Heart right ventricle (tissue), 16 donors: ENCODE results near the gene HSPB9. TPM values are rescaled to one million over a fixed set of nuclear protein-coding genes. Genes with fewer than 3 reads are reported as not detected.
A peak's percentile ranks its signal among the peaks of the same experiment; 100 is the strongest.

ENCODE experiments used
- ATAC-seq, 8 donors: fragments of 200-7000 bp; cut with Tn5 transposase; one replicate each; pipeline ENCODE4 v1.9.1; 2020; ENCODE audit warnings: mild to moderate bottlenecking in 8 of 8, moderate library complexity in 8 of 8, moderate number of reproducible peaks in 1 of 8
- DNase-seq, 2 donors: peaks; one replicate each; pipeline ENCODE4 v3.0.0-alpha.2; 2020
- H3K27ac ChIP-seq, 10 donors: fragments of 200-600 bp; sonication (generic) in 2 of 10; one replicate each; pipeline versions ENCODE4 v1.5.0 to v1.8.0; 2020 to 2022; ENCODE audit warnings: mild to moderate bottlenecking in 3 of 10
- H3K27me3 ChIP-seq, 7 donors: fragments of 200-600 bp; one replicate each; pipeline ENCODE4 v1.8.0; 2021 to 2022; ENCODE audit warnings: mild to moderate bottlenecking in 2 of 7
- H3K36me3 ChIP-seq, 9 donors: fragments of 200-600 bp; sonication (generic) in 1 of 9; one replicate each; pipeline versions ENCODE4 v1.5.0 to v1.8.0; 2020 to 2022; ENCODE audit warnings: mild to moderate bottlenecking in 2 of 9
- H3K4me1 ChIP-seq, 9 donors: fragments of 200-600 bp; sonication (generic) in 1 of 9; one replicate each; pipeline versions ENCODE4 v1.5.0 to v1.8.0; 2020 to 2022; ENCODE audit warnings: mild to moderate bottlenecking in 4 of 9
- H3K4me3 ChIP-seq, 10 donors: fragments of 200-600 bp; sonication (generic) in 2 of 10; one replicate each; pipeline versions ENCODE4 v1.5.0 to v1.8.0; 2020 to 2022; ENCODE audit warnings: mild to moderate bottlenecking in 7 of 10, moderate library complexity in 2 of 10
- H3K9me3 ChIP-seq, 11 donors: fragments of 200-600 bp in 10 of 11; sonication (generic) in 2 of 11; one replicate each; pipeline versions ENCODE4 v1.5.0 to v1.8.0; 2013 to 2022; ENCODE audit warnings: mild to moderate bottlenecking in 2 of 11, control low read depth in 1 of 11, moderate library complexity in 1 of 11
- WGBS, 2 donors: extraction: QIAGEN DNeasy Blood & Tissue Kit; methylation state at CpG; one replicate each; pipeline ENCODE4 v1.1.7; 2013; ENCODE audit warnings: inconsistent platforms in 1 of 2; 5-methylcytosine and 5-hydroxymethylcytosine counted together
- intact Hi-C, 10 donors: fragments of 100-400 bp; cut with DNase I; formaldehyde crosslinking; loops; one replicate each; pipeline versions ENCODE4 v1.11.1 to v1.14.2; 2022
- polyA plus RNA-seq, 2 donors: library from polyadenylated mRNA; stranded (reverse); fragments of 200-250 nt; gene quantifications; one replicate each; pipeline ENCODE4 v1.2.3, GENCODE V29; 2013
- total RNA-seq, 10 donors: library from RNA; stranded (reverse); fragmentation: NEBNext Ultra II Directional in 3 of 10; extraction: Animal tissue kit (Norgen Biotek cat#: 25700) in 3 of 10; gene quantifications; one replicate each; pipeline versions ENCODE4 v1.2.1 to v1.2.4, GENCODE V29; 2021 to 2023
- TF ChIP-seq, protein P1 (sequence below), 9 donors: fragments of 200-600 bp; sonication (generic) in 2 of 9; IDR thresholded peaks; one replicate each; pipeline versions ENCODE4 v1.5.0 to v1.8.0; 2021 to 2022; ENCODE audit warnings: antibody characterized with exemption in 9 of 9, mild to moderate bottlenecking in 5 of 9, moderate library complexity in 1 of 9
- donor health status: Arrhythmogenic right ventricular cardiomyopathy.
- donor health status: ischemic (EF 13 %, LVEDD 7.1; RV severe dilation, severe dysfunction).
- donor health status: healthy with polysubstance abuse.
- donor health status: DM: no; HTN: yes; CAD: no.
- donor health status: DM: no; HTN: no; CAD: no.
- donor health status: ischemic (EF 25% LVEDD 6.9; RV normal size, moderate dysfunction).
- donor health status: ischemic (EF 25% LVEDD 5.7; RV mildly dilated, moderate dysfunction).
- donor health status: healthy.
- donor health status: DM: yes; HTN: yes; CAD: no.
- donor health status: Ischemic cardiomyopathy.
- donor health status: ischemic (EF 35%, LVEDD 5.7; RV mildly dilated, moderate dysfunction).
- donor health status: nonischemic (EF 11% LVEDD 7.7; RV severe dilation, severe dysfunction).
- donor health status: DM: yes; HTN: yes; CAD: no.
- donor health status: PGD.
- donor health status: ischemic (EF 29% LVEDD 5.4; RV normal size, mild dysfunction).
- donor health status: nonischemic (EF 23%, LVEDD 6.1; RV moderate dilation, normal function).

The HSPB9 gene
- total and polyA plus RNA-seq, 12 donors, result 0.01 to 0.29 (median 0.23) TPM; not detected in 9

DNA sequence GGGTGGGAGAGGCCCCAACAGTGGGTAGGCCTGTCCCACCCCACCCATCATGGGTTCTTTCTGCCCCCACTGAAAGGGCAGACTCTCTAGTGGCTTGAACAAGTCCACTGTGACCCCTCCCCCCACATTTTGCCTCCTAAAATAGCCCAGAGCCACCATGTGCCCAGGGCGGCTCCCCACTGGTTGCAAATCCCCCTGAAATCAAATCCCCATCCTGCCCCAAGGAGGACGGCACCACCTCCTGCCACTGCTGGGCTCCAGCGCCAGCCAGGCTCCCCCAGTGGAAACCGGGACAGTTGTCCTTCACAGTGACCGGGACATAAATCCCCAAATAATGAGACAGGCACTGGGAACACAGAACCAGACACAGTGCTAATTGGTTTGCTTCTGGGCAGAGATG lies 44.8 kb upstream of the HSPB9 start:
- H3K27me3 ChIP-seq, result peaks cover 0 to 16% (median 12%) of the 10 kb centered on the region in 7 donors
- H3K4me1 ChIP-seq, result peaks cover 0 to 2% (median 0%) of the 10 kb centered on the region in 9 donors
- H3K4me3 ChIP-seq, result no peak overlapping the region
- no peaks in the 10 kb centered on the region for H3K9me3 ChIP-seq
- H3K36me3 ChIP-seq, result no peaks in the 10 kb centered on the region
- WGBS, 2 donors, result 82 to 86% methylated on average over 5 of the region's 5 CpGs
- intact Hi-C loops, result no loop called here
- H3K27ac ChIP-seq, result no peak overlapping the region
- ATAC-seq (no peak), DNase-seq (no peak)
- TF ChIP-seq, protein P1, sequence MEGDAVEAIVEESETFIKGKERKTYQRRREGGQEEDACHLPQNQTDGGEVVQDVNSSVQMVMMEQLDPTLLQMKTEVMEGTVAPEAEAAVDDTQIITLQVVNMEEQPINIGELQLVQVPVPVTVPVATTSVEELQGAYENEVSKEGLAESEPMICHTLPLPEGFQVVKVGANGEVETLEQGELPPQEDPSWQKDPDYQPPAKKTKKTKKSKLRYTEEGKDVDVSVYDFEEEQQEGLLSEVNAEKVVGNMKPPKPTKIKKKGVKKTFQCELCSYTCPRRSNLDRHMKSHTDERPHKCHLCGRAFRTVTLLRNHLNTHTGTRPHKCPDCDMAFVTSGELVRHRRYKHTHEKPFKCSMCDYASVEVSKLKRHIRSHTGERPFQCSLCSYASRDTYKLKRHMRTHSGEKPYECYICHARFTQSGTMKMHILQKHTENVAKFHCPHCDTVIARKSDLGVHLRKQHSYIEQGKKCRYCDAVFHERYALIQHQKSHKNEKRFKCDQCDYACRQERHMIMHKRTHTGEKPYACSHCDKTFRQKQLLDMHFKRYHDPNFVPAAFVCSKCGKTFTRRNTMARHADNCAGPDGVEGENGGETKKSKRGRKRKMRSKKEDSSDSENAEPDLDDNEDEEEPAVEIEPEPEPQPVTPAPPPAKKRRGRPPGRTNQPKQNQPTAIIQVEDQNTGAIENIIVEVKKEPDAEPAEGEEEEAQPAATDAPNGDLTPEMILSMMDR (IDR thresholded peaks at IDR 0.05), result no peak

DNA sequence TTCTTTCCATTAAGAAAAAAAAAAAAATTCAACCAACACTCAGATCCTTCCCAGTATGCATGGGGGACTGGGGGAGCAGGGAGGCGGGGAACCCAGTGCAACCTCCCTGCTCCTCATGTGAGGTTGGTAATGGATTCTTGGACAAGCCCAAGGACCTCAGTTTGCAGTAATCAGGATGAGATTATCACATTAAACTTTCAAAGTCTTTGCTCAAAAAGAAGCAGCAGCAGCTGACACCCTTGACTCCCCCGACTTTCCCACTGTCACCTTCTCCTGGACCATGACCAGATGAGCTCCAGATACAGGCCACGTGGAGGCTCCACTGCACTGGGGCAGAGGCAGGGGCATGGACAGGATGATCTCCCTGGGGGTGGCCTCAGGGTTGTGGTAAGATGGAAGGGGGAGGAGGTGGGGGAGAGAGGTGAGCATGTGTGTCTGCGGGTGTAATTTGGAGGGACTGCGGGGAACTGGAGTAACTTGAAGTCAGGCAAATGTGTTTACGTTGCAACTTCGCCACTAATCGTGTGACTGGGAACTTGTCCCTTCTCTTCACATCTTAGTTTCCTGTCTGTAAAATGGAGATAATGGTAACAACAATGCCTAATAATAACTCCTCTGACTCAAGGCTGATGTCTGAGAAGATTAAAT lies 44.1 kb upstream of the HSPB9 start:
- ATAC-seq (no peak), DNase-seq (no peak)
- Histone ChIP-seq H3K27me3 (peaks cover 0 to 10% (median 5%) of the 10 kb centered on the region in 7 donors), H3K27ac (no peak overlapping the region), H3K4me1 (no peaks in the 10 kb centered on the region), H3K36me3 (no peaks in the 10 kb centered on the region), H3K9me3 (no peaks in the 10 kb centered on the region), H3K4me3 (no peak overlapping the region)
- TF ChIP-seq, protein P1 (IDR thresholded peaks at IDR 0.05), result no peak
- intact Hi-C loops, result no loop called here
- WGBS, 2 donors, result 49 to 50% methylated on average over 8 of the region's 8 CpGs

DNA sequence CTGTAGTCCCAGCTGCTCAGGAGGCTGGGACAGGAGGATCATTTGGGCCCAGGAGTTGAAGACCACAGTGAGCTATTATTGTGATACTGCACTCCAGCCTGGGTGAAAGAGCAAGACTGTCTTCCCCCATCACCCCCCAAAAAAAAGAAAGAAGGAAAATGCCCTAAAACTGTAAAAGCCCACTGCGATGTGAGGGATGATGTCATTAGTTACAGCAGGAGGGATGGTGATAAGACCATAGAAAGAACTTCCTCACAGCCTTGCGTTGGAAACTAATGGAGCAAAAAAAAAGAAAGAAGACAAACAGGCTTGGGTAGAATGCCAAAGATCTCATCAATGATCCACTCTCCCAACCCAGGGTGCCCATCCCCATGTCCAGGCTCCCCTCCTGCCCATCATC lies 43.1 kb upstream of the HSPB9 start:
- TF ChIP-seq, protein P1 (IDR thresholded peaks at IDR 0.05), result no peak
- ATAC-seq, result no peak
- H3K36me3 ChIP-seq, result no peaks in the 10 kb centered on the region
- H3K9me3 ChIP-seq, result no peaks in the 10 kb centered on the region
- 47 to 66% methylated on average over 2 of the region's 2 CpGs for WGBS, 2 donors
- H3K4me1 ChIP-seq, result no peaks in the 10 kb centered on the region
- H3K4me3 ChIP-seq, result no peak overlapping the region
- no peak for DNase-seq
- intact Hi-C loops, result no loop called here
- H3K27ac ChIP-seq, result no peak overlapping the region
- peaks cover 0 to under 1% (median 0%) of the 10 kb centered on the region in 7 donors for H3K27me3 ChIP-seq

DNA sequence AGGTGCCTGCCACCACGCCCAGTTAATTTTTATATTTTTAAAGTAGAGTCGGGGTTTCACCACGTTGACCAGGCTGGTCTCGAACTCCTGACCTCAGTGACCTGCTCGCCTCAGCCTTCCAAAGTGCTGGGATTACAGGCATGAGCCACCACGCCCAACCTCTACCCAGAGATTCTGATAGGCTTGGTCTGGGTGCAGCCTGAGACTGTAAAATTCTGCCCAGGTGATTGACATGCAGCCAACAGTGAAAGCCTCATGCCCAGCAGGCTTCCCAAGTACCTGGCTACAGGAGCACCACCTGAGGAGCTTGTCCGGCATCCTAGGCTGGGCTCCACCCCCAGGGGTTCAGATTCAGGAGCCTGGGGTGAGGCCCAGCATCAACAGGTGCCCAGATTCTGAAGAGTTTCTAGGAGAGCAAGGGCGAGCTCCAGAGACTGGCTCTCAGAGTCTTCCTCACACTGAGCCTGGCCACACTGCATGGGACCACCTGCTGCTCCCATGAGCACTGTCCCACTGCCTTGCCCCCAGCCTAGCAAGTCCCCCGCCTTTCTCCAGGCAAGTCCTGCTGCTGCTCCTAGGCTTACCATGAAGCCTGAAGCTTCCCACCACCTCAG lies 41.0 kb upstream of the HSPB9 start:
- H3K4me3 ChIP-seq, result no peak overlapping the region
- H3K4me1 ChIP-seq, result no peaks in the 10 kb centered on the region
- DNase-seq, result no peak
- H3K9me3 ChIP-seq, result no peaks in the 10 kb centered on the region
- peaks cover 0 to 10% (median 0%) of the 10 kb centered on the region in 7 donors for H3K27me3 ChIP-seq
- TF ChIP-seq, protein P1 (IDR thresholded peaks at IDR 0.05), result no peak
- intact Hi-C loops, result no loop called here
- ATAC-seq, result peak in 1 of 8 donors; percentile 39
- no peak overlapping the region for H3K27ac ChIP-seq
- H3K36me3 ChIP-seq, result no peaks in the 10 kb centered on the region
- WGBS, 2 donors, result 84 to 90% methylated on average over 9 of the region's 9 CpGs
